Right renal cortex interstitium (tissue), 3 donors: Measurements from ENCODE around the gene CORO1C. TPM values are rescaled to one million over a fixed set of nuclear protein-coding genes. Genes with fewer than 3 reads are reported as not detected.
"Not testable (repeated sequence)": the region's sequence is repeated elsewhere in the genome, so short reads cannot be mapped to it uniquely, and the experiment has no call there.

ENCODE experiments used
- DNase-seq, 3 donors: peaks; one replicate each; pipeline ENCODE4 v3.0.0-alpha.2; 2013; ENCODE audit warnings: low read depth in 3 of 3, low spot score in 2 of 3
- polyA plus RNA-seq, 3 donors: library from polyadenylated mRNA; unstranded; fragments of 120-200 nt; gene quantifications; one replicate each; pipeline ENCODE4 v1.2.1, GENCODE V29; 2013; ENCODE audit not compliant: insufficient read length in 3 of 3

CORO1C gene
- polyA plus RNA-seq, 3 donors, result 57.9 to 62.0 (median 58.3) TPM

DNA sequence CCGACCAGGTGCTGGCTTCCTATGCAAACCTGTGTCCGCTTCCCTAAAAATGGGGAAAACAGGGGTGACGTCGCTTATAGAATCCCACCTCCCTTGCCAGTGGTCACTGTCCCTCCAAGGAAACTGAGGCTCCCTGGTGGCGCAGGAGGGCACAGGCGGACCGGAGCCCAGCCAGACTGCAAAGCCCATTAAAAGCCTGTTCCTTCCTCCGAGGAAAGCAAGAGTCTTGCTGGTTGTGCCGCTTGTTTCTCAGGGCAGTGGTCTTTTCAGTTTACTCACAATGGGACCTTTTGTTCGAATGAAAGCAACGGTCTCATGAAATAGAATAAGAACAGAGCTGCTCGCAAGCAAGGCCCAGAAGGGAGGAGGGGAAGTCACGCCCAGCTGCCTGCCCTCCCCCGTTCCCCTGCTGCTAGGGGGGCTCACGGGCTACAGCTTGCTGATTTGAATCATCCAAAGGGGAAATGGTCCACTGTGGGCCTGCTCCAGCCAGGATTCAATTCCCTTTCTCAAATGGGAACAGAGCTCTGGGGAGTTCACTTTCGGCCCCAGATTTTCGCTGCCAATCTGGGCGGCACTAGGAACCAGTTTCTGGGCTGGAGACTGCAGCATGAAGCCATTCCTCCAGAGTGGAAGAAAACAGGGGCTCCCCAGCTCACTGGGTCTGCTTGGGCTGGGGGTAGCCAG is 93.0 kb downstream of the CORO1C start:
- peak in 1 of 3 donors; percentile 32 for DNase-seq

DNA sequence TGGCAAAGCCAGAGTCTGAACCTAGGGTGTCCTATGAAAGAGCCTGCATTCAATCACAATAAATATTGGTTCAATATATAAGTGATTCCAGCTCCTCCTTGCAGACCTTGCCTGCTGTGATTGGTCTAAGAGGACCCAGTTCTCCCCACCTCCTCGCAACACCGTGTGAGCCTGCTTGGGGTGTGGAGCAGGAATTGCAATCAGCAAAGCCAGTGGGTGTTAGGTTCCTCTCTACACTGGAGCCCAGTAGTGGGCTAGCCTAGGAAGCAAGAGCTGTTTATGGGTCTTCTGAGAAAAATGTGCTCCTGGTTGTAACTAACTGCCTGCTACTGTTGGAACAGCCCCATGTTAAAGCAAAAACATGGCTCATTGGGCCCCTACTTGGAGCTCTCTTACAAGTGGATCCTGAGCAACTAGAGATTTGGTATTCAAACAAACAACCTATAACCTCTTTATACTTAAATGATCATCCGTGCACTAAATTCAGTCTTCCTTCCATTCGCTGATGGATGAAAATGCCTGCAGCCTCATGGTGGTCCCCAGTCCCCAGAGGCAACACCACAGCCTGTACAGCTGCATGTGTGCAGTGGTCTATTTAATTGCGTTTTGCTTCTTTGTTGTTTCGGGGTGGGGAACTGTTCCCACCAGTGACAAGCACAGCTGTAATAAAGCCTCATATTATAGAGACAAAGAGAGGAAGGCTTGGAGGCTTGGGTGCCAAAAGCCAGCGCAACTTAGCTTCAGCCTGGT is 93.9 kb downstream of the CORO1C start:
- DNase-seq, result no peak

DNA sequence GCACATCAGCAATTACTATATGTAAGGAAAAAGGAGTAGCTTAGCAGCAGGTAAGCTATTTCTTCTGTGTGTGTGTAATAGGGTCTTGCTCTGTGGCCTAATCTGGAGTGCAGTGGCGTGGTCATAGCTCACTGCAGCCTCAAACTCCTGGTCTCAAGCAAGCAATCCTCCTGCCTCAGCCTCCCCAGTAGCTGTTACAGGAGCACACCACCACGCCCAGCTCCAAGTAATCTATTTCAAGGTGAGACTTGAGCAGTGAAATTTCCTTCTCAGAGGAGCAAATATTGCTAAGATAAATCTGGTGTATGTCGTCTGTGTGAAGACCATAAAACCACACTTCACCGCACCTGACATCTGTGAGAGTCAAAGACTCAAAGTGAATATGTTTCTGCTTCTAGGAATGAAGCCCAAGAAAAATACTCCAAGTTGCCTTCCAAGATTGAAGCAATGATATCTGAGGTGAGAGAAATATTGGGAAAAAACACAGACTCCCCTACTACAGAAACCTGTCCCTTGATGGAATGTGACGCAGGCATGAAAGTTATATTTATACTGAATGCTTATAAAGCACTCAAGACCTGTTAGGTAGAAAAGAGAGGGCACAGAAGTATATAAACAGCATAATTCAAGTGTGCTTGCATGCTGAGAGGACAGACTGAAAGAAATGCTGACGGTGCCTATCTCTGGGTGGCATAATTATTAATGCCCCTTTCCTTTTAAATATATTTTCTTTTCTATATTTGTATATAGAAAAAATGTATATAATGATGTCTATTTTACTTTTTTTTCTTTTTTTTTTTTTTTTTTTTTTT is 95.1 kb downstream of the CORO1C start:
- DNase-seq, result no peak

DNA sequence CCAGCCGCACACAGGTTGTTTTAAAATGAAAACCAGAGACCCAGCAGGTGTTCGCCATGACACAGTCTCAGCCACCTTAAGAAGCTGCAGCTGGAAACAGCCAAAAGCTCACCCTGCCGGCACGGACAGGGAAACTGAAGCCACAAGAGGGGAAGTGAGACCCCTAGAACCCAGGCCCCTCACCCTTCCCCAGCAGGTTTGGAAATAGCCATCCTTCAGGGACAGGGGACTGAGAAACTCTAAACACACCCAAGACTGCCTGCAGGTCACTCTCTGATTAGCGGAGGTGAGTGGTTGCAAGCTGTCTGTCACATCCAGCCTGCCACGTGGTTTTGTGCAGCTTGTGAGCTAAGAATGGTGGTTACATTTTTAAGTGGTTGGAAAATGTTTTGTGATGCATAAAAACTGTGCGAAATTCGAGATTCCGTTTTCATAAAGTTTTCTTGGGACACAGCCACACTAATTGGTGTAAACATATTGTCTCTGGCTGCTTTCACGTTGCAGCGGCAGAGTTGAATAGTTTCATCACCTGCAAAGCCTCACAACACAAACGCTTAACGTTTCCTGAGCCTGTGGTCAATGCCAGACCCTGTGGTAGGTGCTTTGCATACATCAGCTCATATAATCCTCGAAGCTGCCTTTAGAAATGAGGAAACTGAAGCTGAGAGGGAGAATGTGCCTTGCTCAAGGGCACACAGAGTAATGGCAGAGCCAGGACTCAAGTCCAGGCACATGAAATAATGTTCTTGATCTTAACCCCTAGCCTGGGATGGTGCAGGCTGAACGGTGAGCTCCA is 95.9 kb downstream of the CORO1C start:
- DNase-seq, result no peak

DNA sequence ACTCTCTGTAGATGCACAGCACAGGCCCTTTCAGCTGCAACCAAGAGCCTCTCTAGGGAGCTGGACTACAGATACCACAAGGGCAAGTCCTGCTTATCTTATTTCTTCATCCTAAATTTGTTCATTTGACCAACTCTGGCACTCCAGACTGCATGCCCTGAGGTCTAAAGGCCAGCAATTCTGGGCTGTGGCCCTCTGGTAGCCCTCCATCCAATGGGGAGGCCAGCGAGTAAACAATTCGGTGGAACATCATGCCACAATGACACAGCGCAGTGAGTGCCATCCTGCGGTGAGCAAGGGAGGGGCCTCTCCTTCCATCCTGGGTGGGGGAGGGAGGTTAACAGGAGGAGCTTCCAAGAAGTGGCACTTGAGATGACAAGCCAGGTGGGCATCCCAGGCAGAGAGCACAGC is 97.0 kb downstream of the CORO1C start:
- no peak for DNase-seq

DNA sequence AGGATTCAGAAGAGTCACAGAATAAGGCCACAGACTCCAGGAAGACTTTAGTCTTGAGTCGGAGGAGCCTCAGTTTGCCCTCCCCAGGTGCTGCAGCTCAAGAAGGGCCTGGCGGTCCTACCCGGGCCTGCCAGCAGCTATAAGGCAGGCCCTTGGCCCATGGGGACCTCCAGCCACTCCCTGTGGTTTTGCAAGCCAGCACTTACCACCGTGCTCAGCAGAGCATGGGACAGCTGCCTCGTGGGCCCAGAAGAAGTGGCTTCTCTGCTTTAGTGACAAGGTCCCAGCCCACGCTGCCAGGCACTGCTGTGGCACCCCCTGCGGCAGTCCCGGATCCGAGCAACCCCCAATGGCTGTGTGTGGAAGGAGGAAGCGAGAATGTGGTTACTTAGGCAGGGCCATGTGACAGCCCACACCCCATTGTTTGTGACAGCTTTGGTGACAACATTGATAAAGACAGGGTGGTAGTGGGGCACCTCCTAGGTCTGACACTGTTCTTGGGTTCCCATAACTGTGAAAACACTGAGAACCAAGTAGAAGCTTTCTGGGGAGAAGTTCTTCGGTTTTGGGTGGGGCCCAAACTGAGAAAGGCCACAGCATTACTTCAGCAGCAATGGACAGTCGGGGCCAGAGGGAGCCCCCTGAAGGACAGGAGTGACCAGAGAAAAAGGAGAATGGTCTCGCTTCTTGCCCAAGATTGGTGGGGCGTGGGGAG is 97.6 kb downstream of the CORO1C start, which contains the start of gene SELPLG:
TSS of gene SELPLG (minus strand) at position 361 of the 715 bp plus-strand sequence. CDS start 9,587 bp downstream, outside the sequence.
- no peak for DNase-seq

DNA sequence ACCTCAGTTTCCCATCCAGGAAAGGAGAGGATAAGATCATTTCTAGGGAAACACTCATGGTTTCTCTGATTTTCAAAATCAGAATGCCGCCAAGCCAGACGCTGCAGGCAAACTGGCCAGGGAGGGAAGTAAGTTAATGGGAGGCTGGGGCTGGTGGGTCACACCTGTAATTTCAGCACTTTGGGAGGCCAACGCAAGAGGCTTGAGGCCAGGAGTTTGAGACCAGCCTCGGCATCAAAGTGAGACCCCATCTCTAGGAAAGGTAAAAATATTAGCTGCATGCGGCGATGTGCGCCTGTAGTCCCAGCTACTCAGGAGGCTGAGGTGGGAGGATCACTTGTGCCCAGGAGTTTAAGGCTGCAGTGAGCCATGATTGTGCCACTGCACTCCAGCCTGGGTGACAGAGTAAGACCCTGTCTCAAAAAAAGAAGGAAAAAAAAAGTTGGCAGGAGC is 98.2 kb downstream of the CORO1C start:
- DNase-seq, result no peak

DNA sequence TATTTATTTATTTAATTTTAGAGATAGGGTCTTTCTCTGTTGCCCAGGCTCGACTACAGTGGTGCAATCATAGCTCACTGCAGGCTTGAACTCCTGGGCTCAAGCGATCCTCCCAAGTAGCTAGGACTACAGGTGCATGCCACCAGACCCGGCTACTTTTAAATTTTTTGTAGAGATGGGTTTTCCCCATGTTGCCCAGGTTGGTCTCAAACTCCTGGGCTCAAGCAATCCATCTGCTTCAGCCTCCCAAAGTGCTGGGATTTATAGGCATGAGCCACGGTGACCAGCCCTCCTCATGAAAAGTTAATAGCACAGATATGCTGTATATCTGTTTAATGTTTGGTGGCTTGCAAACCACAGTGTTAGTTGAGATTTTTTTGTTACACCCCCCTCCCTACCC is 100.1 kb downstream of the CORO1C start:
- DNase-seq, result not testable (repeated sequence)

DNA sequence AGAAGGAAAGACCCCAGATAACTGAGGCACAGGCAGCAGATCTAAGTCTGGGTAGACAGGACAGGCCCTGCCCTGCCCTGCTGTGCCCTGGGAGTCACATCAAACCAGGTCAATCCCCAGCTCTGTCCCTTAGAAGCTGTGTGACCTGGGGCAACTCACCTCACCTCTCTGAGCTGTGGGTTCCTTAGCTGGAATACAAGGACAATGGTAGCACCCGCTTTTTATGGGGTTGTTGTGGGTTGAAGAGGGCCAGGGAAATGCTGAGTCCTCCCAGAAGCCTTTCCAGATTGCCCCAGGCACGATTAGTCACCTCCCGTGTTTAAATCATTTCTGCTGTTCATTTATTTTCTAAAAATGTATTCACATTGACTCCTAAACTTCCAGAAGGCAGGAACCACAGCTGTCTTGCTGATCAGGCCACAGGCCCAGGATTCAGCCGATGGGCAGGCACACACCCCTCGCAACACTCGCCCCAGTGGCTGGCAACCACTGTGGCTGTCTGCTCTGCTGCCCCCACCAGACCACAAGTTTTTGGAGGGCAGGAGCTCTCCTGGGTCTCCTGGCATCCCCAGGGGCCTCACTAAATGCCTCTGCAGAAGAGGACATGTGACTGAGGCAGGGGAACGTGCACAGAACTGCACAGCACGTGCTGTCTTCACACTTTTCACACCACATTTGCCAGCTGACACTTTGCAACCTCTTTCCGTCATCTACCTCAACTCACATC is 100.7 kb downstream of the CORO1C start:
- no peak for DNase-seq

DNA sequence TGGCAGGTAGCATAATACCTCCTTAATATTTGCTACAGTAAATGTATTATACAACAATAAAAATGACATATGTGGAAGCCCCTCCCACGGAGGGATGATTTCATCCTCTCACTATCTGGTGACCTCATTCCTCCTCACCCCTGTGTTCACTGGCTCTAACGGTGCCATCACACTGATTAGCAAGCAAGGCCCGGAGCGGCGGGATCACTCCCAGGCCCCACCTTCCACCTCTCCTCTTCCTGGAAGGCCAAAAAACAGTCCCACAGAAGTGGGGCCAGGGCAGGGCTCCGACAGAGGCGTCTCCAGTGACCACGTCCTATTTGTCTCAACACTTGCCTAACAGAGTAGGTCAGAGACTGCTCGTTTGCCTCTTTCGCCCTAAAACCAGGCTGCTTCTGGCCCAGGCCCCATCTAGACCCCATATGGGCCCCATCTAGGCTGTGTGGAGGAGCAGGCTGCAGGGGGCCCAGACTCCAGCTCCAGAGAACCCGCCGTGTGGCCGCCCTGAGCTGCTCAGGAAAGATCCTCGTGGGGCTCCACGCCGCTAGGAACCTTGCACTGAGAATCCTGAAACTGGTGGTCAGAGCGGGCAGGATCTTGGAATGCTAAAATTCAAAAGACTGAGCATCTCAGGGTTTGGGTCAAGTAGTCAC is 101.4 kb downstream of the CORO1C start:
- DNase-seq, result no peak

DNA sequence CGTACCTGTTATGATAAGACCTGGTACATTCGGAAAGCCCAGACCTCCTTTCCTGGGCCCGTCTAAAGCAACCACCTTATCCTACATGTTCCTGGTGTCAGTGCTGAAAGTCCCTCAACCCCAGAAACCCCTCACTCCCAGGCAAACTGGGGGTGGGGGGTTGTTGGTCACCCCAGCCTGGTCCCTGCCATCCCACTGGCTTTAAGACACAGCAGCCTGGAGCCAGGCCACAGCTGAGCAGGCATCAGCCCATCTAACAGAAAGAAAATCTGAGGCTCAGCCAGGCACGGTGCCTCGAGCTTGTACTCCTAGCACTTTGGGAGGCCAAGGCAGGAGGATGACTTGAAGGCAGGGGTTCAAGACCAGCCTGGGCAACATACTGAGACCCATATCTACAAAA is 102.2 kb downstream of the CORO1C start:
- no peak for DNase-seq

DNA sequence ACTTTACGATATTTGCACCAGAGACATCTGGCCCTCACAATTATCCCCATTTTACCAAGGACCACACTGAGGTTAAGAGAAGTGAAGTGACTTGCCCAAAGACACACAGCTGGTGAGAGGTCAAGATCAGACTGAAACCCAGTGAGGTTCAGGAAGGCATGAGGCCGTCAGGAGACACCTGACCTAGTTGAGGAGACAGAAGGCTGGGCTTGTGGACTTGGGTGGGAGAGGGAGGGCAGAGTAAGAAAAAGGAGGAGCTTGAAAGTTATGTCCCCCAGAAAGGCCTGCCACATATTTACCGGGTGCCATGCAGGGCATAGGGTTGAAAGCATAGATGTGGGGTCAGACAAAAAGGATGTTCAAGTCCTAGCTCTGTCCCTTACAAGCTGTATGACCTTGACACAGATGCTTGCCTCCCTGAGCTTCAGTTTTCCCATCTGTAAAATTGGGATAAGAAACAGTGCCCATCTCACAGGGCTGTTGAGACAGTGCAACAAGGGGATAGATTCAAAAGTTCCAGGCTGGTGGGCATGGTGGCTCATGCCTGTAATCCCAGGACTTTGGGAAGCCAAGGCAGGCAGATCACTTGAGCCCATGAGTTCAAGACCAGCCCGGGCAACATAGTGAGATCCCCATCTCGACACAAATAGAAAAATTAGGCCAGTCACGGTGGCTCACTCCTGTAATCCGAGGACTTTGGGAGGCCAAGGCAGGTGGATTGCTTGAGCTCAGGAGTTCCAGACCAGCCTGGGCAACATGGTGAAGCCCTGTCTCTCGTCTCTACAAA is 104.0 kb downstream of the CORO1C start:
- DNase-seq, result no peak

DNA sequence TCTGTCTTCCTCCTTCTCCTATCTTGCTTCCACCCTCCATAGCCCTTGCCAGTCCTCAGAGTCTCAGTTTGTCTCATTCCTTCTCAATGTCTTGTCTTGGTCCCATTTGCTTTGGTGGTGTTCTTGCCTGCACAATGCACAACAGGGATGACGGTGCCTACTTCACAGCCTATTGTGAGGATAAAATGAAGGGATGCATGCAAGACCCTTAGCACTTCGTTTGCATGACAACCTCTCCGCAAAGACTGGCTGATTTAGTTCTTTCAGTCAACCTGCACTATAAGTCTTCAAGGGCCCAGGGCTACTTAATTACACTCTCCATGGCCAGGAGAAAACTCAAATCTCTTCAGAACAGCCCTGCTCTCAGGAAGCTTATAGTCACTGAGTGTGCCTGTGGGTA is 106.1 kb downstream of the CORO1C start:
- DNase-seq, result no peak

DNA sequence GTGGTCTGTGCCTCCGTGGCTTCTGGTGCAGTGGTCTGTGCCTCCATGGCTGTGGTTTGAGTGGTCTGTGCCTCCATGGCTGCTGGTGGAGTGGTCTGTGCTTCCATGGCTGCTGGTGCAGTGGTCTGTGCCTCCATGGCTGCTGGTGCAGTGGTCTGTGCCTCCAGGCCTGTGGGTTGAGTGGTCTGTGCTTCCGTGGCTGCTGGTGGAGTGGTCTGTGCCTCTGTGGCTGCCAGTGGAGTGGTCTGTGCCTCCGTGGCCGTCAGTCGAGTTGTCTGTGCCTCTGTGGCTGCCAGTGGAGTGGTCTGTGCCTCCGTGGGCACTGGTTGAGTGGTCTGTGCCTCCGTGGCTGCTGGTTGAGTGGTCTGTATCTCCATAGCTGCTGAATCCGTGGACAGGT is 107.7 kb downstream of the CORO1C start:
- DNase-seq, result no peak

DNA sequence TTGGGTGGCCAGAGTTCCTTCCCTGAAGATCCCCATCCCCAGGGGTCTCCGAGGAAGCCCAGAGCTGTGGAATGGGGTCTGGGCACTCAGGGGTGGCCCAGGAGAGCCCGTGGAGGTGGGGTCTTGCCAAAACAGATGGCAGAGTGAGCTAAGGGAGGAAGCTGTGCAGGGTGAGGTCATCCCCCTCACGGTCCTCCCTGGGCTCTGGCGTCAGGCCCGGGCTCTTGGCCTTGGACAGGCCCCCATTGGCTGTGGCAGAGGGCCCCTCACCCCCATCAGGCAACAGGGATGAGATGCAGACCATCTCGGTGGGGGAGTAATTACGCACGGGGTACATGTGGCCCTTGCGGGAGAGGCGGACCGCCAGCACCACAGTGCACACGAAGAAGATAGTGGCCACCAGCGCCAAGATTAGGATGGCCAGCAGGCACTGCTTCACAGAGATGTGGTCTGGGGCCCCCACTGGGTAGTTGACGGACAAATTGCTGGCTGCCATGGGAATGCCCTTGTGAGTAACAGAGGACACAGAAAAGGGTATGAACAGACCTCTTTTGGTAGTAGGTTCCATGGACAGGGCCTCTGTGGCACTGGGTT is 108.3 kb downstream of the CORO1C start:
- no peak for DNase-seq

DNA sequence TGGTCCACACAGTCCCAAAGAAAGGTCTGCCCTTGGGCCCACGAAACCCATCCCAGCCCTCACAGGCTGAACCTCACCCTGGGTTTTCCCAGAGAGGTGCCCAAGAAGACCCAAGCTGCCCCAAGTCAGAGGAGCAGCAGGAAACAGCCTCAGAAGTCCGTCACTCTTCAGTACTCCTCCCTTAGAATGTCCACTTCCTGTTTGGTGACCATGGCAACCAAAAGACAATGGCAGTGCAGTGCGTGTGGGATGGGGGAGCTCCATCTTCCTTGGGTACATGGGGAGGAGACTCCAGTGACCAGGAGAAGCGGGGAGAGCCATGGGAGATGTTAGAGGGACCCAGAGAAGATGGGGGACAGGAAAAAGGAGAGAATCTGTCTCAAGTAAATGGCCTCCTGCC is 108.9 kb downstream of the CORO1C start:
- DNase-seq, result no peak

DNA sequence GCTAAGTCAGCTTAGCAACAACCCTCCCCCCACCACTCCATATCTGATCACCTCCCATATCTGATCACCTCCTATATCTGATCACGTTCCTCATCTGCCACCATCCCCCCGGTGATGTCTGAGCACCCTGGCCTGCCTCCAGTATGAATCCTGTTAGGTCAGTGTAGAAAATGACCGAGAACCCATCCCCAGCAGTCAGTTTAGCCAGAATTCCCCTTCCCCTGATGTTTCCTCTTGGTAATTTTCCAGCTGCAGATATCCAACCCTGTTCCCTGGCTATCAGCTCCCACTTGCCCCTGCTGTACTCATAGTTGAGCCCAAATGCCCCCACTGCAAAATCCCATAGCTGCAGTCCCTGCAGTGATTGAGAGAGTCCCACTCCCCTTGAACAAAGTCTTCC is 110.2 kb downstream of the CORO1C start:
- no peak for DNase-seq
